Measurements from ENCODE around the gene SLC19A1. TPM values are rescaled to one million over a fixed set of nuclear protein-coding genes. Genes with fewer than 3 reads are reported as not detected.
"Not testable (repeated sequence)": the region's sequence is repeated elsewhere in the genome, so short reads cannot be mapped to it uniquely, and the experiment has no call there.

Gene SLC19A1
- total RNA-seq, 1 donor from 2014 or later: 19.3 TPM

- no peak for TF ChIP-seq CTCF (conservative IDR thresholded peaks at IDR 0.05; ENCODE audit: low read depth, low read length)
- H3K4me3 ChIP-seq (ENCODE audit: low read depth, low read length): no peak overlapping the region
- no peak for DNase-seq (ENCODE audit: low read depth)
Measured at GRCh38 chr21:45506241-45506817, 35.9 kb downstream of the SLC19A1 start.

- TF ChIP-seq CTCF (conservative IDR thresholded peaks at IDR 0.05; ENCODE audit: low read depth, low read length): no peak
- H3K4me3 ChIP-seq (ENCODE audit: low read depth, low read length): no peak overlapping the region
- DNase-seq (ENCODE audit: low read depth): no peak
Measured at GRCh38 chr21:45505416-45506021, 36.7 kb downstream of the SLC19A1 start.

GRCh38 chr21:45504516-45505415 is 37.5 kb downstream of the SLC19A1 start:
- no peak overlapping the region for H3K4me3 ChIP-seq (ENCODE audit: low read depth, low read length)
- no peak for DNase-seq (ENCODE audit: low read depth)
- TF ChIP-seq CTCF (conservative IDR thresholded peaks at IDR 0.05; ENCODE audit: low read depth, low read length): no peak

- no peak for DNase-seq (ENCODE audit: low read depth)
- TF ChIP-seq CTCF (conservative IDR thresholded peaks at IDR 0.05; ENCODE audit: low read depth, low read length): no peak
- H3K4me3 ChIP-seq (ENCODE audit: low read depth, low read length): no peak overlapping the region
Measured at GRCh38 chr21:45504021-45504515, 38.2 kb downstream of the SLC19A1 start.

- H3K4me3 ChIP-seq (ENCODE audit: low read depth, low read length); DNase-seq (ENCODE audit: low read depth): not testable (repeated sequence)
Measured at GRCh38 chr21:45503226-45503625, 39.0 kb downstream of the SLC19A1 start.

GRCh38 chr21:45502600-45502999 is 39.6 kb downstream of the SLC19A1 start:
- H3K4me3 ChIP-seq (ENCODE audit: low read depth, low read length): no peak overlapping the region
- DNase-seq (ENCODE audit: low read depth): no peak
- TF ChIP-seq CTCF (conservative IDR thresholded peaks at IDR 0.05; ENCODE audit: low read depth, low read length): no peak

GRCh38 chr21:45502006-45502345 is 40.3 kb downstream of the SLC19A1 start:
- no peak for TF ChIP-seq CTCF (conservative IDR thresholded peaks at IDR 0.05; ENCODE audit: low read depth, low read length)
- H3K4me3 ChIP-seq (ENCODE audit: low read depth, low read length): no peak overlapping the region
- no peak for DNase-seq (ENCODE audit: low read depth)

- not testable (repeated sequence) for H3K4me3 ChIP-seq (ENCODE audit: low read depth, low read length); DNase-seq (ENCODE audit: low read depth)
Measured at GRCh38 chr21:45501081-45502005, 40.9 kb downstream of the SLC19A1 start.
